Measurements from ENCODE around the gene SLC12A6. TPM values are rescaled to one million over a fixed set of nuclear protein-coding genes. Genes with fewer than 3 reads are reported as not detected.

SLC12A6 gene
- total and polyA plus RNA-seq, 2 experiments from 2014 or later, result 12.0 to 44.3 TPM

GRCh38 chr15:34246276-34246976 is 91.2 kb downstream of the SLC12A6 start:
- H3K36me3 ChIP-seq, result peaks cover 55% of the 10 kb centered on the region
- DNase-seq (ENCODE audit: low read depth in 1 of 2, low spot score in 1 of 2), result no peak
- H3K27ac ChIP-seq, result no peak overlapping the region
- H3K4me1 ChIP-seq (ENCODE audit: low read depth), result no peaks in the 10 kb centered on the region
- no peak for TF ChIP-seq CTCF (IDR thresholded peaks at IDR 0.05; ENCODE audit: low read depth, low read length)
- H3K27me3 ChIP-seq, result no peaks in the 10 kb centered on the region
- H3K9me3 ChIP-seq (ENCODE audit: low read depth), result no peaks in the 10 kb centered on the region
- H3K4me3 ChIP-seq, result no peak overlapping the region

DNA sequence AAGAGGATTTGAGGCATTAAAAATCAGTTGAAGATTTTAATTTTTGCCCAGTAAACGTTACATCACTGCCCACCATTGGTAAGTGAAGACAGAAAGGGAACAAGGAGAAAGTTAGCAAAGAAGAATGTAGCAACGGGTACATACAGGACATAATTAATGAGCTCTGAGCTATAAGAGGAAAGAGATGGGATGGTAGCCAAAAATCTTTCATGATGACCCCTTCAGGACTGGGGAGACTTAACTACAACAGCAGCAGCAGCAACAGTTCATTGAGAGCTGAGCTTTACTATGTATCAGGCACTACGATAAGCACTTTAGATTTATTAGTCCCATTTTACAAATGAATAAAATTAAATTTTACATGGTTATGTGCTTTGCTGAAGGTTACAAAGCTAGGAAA is 94.4 kb downstream of the SLC12A6 start:
- Histone ChIP-seq H3K36me3 (peaks cover 50% of the 10 kb centered on the region), H3K27ac (no peak overlapping the region), H3K4me1 (ENCODE audit: low read depth) (no peaks in the 10 kb centered on the region), H3K9me3 (ENCODE audit: low read depth) (no peaks in the 10 kb centered on the region), H3K27me3 (no peaks in the 10 kb centered on the region), H3K4me3 (no peak overlapping the region)
- TF ChIP-seq CTCF (IDR thresholded peaks at IDR 0.05; ENCODE audit: low read depth, low read length), result no peak
- DNase-seq (ENCODE audit: low read depth in 1 of 2, low spot score in 1 of 2), result no peak

DNA sequence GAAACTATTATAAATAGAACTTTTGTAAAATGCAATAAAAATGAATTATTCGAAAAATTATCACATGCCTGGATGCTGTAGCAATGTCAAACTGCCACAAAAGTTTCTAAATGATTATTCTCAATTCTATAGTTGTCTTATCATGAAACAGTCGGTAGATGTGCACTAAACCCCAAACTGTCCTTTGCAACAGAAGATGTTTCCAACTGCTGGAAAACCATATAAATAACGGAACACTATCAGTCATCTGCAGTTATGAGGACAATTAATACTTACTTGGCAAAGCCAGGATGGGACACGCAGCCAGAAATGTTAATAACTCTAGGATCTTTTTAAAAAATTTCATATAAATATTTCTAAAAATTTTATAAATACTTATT is 95.3 kb downstream of the SLC12A6 start:
- peaks cover 58% of the 10 kb centered on the region for H3K36me3 ChIP-seq
- DNase-seq (ENCODE audit: low read depth in 1 of 2, low spot score in 1 of 2), result no peak
- no peaks in the 10 kb centered on the region for H3K9me3 ChIP-seq (ENCODE audit: low read depth)
- H3K4me3 ChIP-seq, result no peak overlapping the region
- no peaks in the 10 kb centered on the region for H3K4me1 ChIP-seq (ENCODE audit: low read depth)
- no peak overlapping the region for H3K27ac ChIP-seq
- no peak for TF ChIP-seq CTCF (IDR thresholded peaks at IDR 0.05; ENCODE audit: low read depth, low read length)
- H3K27me3 ChIP-seq, result no peaks in the 10 kb centered on the region

- Histone ChIP-seq H3K27me3 (no peaks in the 10 kb centered on the region), H3K36me3 (peaks cover 65% of the 10 kb centered on the region), H3K4me1 (ENCODE audit: low read depth) (no peaks in the 10 kb centered on the region), H3K9me3 (ENCODE audit: low read depth) (no peaks in the 10 kb centered on the region), H3K27ac (no peak overlapping the region), H3K4me3 (no peak overlapping the region)
- DNase-seq (ENCODE audit: low read depth in 1 of 2, low spot score in 1 of 2), result peak; percentile 48 to 60
- peak; percentile 80 for TF ChIP-seq CTCF (IDR thresholded peaks at IDR 0.05; ENCODE audit: low read depth, low read length)
Measured at GRCh38 chr15:34241376-34242330, 95.9 kb downstream of the SLC12A6 start.

- TF ChIP-seq CTCF (IDR thresholded peaks at IDR 0.05; ENCODE audit: low read depth, low read length), result no peak
- no peak overlapping the region for H3K27ac ChIP-seq
- no peak for DNase-seq (ENCODE audit: low read depth in 1 of 2, low spot score in 1 of 2)
Measured at GRCh38 chr15:34240537-34240936, 97.0 kb downstream of the SLC12A6 start.

More at GRCh38 chr15:34240537-34240936, 97.0 kb downstream of the SLC12A6 start:
- H3K4me3 ChIP-seq, result no peak overlapping the region
- no peaks in the 10 kb centered on the region for H3K9me3 ChIP-seq (ENCODE audit: low read depth)
- H3K36me3 ChIP-seq, result peaks cover 74% of the 10 kb centered on the region
- H3K4me1 ChIP-seq (ENCODE audit: low read depth), result no peaks in the 10 kb centered on the region
- H3K27me3 ChIP-seq, result no peaks in the 10 kb centered on the region
